HG02642 (cell line): ENCODE data around the gene LOXHD1.

ENCODE experiments used
- ATAC-seq: cut with Tn5 transposase; IDR thresholded peaks from one replicate; pipeline ENCODE4 v1.9.1; 2021; ENCODE audit warnings: mild to moderate bottlenecking; ENCODE audit not compliant: unreplicated experiment, poor library complexity

LOXHD1 gene

DNA sequence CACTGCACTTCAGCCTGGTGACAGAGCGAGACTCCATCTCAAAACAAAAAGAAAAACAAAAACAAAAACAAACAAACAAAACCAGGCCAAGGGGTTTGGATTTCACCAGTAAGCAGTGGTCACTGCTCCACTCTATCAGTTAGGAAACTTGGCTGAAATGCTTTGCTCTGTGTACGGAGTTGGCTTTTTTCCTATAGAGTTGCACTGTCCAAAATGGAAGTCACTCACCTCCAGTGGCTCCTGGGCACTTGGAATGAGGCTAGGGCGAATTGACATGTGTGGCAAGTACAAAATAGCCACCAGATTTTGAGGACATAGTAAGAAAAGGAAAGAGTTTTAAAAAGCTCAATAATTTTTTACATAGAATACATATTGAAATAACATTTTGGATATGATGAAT is 228.7 kb downstream of the LOXHD1 start:
- no peak for ATAC-seq

DNA sequence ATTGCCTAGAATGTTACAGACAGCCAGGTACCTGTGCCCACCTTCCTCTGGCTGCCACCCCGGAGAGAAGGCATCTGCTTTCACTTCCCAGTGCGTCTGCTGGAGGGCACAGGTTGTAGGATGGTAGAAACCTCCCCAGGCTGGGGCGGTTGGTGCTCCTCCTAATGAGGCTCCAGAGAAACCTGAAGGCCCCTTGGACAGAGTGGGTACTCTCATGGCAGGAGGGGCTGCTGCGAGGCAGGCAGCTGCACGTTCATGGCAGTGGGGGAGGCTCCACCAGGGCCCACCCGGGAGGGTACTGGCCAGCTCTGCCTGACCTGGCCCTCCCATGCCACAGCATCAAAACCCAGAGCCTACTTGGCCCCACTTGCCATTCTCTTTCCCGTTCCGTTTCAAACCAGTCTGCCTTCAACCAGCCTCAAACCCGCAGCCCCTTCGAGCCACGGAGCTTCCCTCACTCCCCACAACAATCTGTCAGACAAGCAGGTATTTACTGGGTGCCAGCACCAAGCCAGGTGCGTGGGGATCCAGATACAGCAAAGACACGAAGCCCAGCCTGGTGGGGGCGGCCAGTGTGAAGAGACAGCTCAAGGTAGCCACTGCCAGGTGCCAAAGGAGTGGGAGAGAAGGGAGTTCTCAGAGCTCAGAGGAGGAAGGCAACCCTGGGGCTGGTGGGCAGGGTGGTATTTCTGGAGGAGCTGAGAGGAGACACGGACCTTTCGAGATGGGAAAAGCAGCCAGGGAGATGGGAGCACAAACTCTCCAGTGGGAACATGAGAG is 229.6 kb downstream of the LOXHD1 start:
- ATAC-seq, result no peak
